Kasumi-1 (cell line): ENCODE data around the gene DCDC2C.

Source experiments
- DNase-seq, 2 experiments: peaks; one replicate each; lab custom pipeline; 2025; lab: John Stamatoyannopoulos, UW

The DCDC2C gene

GRCh38 chr2:3672861-3673678 lies 30.3 kb upstream of the DCDC2C start:
- no peak for DNase-seq

- DNase-seq, result no peak
Measured at GRCh38 chr2:3674066-3674845, 29.1 kb upstream of the DCDC2C start.

- no peak for DNase-seq
Measured at GRCh38 chr2:3675687-3676086, 27.7 kb upstream of the DCDC2C start.

- DNase-seq, result no peak
Measured at GRCh38 chr2:3677436-3677835, 25.9 kb upstream of the DCDC2C start.

- no peak for DNase-seq
Measured at GRCh38 chr2:3678212-3678611, 25.2 kb upstream of the DCDC2C start.

GRCh38 chr2:3679180-3679579 lies 24.2 kb upstream of the DCDC2C start:
- no peak for DNase-seq

- DNase-seq, result no peak
Measured at GRCh38 chr2:3679616-3680393, 23.6 kb upstream of the DCDC2C start.

- DNase-seq, result no peak
Measured at GRCh38 chr2:3680548-3681345, 22.6 kb upstream of the DCDC2C start.

GRCh38 chr2:3681625-3682024 lies 21.8 kb upstream of the DCDC2C start:
- DNase-seq, result no peak

GRCh38 chr2:3682811-3683210 lies 20.6 kb upstream of the DCDC2C start:
- DNase-seq, result no peak

GRCh38 chr2:3683748-3684454 lies 19.5 kb upstream of the DCDC2C start:
- DNase-seq, result no peak

GRCh38 chr2:3689998-3690748 lies 13.2 kb upstream of the DCDC2C start:
- no peak for DNase-seq

- peak; percentile 60 to 64 for DNase-seq
Measured at GRCh38 chr2:3692375-3692774, 11.0 kb upstream of the DCDC2C start.

- DNase-seq, result no peak
Measured at GRCh38 chr2:3696545-3696944, 6.8 kb upstream of the DCDC2C start.

- DNase-seq, result no peak
Measured at GRCh38 chr2:3701071-3701470, 2.3 kb upstream of the DCDC2C start.

- no peak for DNase-seq
Measured at GRCh38 chr2:3703757-3704355, 481 bp downstream of the DCDC2C start.

GRCh38 chr2:3704692-3705091 lies 1.3 kb downstream of the DCDC2C start:
- DNase-seq, result no peak

GRCh38 chr2:3705782-3706181 lies 2.4 kb downstream of the DCDC2C start:
- DNase-seq, result no peak

- no peak for DNase-seq
Measured at GRCh38 chr2:3706892-3707291, 3.5 kb downstream of the DCDC2C start.

GRCh38 chr2:3708576-3708975 lies 5.2 kb downstream of the DCDC2C start:
- no peak for DNase-seq
